Measurements from ENCODE around the gene SEC22C.
A peak's percentile ranks its signal among the peaks of the same experiment; 100 is the strongest.

Gene SEC22C

DNA sequence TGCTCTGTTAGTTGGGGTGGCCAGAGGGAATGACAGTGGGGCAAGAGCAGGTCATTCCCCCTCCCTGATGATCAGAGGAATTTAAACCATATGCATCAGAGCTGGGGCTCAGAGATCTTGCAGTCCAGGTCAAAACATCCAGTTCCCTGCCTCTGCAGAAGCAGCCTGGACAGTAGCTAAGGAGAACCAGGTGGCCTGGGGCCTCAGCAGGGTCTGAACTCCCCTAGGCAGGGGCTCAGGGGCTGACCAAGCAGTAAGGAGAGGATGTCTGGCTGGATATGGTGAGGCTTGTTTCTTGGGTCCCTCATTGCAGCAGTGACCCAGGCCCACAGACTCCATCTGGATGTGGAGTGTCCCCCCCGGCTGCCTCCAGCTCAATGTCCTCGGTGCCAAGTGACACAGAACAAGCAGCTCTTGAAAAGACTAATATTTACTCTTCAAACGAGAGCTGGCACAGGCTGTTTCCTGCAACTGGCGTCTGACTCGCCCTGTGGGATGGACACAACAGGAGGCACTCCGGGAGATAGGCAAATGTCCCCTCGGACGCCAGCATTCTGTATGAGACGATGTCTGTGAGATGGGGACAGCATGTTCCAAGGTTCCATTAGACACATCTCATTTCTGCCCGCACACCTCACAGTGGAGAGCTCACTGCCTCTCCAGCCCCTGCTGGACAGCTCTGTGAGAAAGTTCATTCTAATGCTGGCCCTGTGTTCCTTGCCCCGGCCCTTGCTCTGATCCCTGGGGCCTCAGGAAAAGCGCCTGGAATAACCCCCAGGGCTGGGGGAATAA lies 37.1 kb downstream of the SEC22C start:
- no peak overlapping the region for H3K27ac ChIP-seq
- H3K4me3 ChIP-seq, result no peak overlapping the region

DNA sequence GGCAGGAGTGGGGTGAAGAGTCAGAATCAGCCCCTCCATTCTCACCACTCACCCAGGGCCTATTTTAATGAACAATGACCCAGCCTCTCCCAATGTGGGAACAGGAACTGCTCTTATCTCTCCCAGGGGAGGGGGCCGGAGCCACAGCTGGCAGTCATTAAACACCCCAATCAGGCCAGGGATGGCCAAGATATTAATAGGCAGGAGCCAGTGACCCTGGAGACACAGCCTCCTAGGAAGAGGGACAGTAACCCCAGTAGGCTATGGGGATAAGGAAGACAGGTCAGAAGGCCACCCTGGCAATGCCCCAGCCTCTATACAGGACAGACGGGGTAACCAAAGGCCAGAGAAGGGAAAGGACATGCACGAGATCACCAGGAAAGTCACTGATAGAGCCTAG lies 40.7 kb downstream of the SEC22C start:
- H3K4me3 ChIP-seq, result no peak overlapping the region
- no peak overlapping the region for H3K27ac ChIP-seq

DNA sequence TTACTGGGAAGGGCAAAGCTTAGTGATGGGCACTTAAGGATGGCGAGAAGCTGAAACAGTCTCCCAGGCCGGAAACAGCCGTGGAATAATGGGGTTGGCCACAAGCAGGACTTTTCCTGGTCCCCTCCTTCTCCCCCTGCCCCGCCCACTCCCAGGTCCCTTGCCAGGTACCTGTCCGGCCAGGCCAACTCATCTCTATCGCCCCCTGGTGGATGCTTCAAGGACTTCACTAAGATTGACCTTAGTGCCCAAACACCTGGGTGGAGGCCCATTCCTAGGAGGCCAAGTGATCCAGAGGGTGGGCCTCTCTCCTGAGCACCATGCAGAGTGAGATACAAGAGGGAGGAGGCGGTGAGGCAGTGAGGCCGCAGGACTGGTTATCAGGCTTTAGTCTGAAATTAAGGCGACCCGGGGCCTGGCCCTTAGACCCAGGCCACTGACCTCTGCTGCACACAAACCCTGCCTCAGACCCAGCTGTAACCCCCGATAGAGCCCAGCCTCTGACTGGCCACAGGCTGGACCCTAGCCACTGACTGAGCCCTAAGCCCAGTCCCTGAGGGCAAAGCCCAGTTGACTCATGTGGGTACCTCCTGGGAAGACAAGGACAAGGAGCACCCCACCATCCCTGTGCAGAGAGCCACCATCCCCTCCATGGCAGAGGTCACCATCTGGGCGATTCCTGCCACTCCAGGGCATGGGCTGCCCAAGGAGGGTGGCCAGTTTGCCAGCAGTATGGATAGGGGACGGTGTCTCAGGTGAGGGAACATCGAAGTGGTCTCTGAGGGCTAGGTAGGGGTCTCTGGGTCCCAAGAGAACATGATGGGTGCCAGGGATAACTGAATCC lies 41.7 kb downstream of the SEC22C start:
- Histone ChIP-seq H3K27ac (no peak overlapping the region), H3K4me3 (no peak overlapping the region)

DNA sequence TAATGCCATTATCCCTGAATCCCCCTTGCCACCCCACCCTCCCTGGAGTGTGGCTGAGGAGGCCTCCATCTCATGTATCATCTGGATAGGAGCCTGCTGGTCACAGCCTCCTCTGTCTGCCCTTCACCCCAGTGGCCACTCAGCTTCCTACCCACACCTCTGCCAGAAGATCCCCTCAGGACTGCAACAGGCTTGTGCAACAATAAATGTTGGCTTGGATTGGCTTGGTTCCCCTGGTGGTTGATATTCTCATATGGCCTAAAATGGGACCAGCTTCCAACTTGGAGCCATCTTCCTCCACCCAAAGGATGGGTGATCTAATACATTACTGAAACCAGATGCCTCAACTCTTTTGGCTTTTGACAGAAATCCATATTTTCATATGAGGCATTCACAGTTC lies 44.4 kb downstream of the SEC22C start:
- Histone ChIP-seq H3K4me3 (no peak overlapping the region), H3K27ac (no peak overlapping the region)

DNA sequence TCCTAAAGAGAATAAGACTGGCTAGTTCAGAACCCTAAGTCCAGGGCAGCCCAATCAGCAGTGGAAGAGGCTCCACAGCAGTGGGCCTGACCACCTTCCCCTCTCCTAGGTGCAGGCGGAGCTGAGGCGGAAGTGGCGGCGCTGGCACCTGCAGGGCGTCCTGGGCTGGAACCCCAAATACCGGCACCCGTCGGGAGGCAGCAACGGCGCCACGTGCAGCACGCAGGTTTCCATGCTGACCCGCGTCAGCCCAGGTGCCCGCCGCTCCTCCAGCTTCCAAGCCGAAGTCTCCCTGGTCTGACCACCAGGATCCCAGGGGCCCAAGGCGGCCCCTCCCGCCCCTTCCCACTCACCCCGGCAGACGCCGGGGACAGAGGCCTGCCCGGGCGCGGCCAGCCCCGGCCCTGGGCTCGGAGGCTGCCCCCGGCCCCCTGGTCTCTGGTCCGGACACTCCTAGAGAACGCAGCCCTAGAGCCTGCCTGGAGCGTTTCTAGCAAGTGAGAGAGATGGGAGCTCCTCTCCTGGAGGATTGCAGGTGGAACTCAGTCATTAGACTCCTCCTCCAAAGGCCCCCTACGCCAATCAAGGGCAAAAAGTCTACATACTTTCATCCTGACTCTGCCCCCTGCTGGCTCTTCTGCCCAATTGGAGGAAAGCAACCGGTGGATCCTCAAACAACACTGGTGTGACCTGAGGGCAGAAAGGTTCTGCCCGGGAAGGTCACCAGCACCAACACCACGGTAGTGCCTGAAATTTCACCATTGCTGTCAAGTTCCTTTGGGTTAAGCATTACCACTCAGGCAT lies 45.6 kb downstream of the SEC22C start:
- peak overlapping the region in 1 of 21 experiments; percentile 41 for H3K27ac ChIP-seq
- H3K4me3 ChIP-seq, result no peak overlapping the region

DNA sequence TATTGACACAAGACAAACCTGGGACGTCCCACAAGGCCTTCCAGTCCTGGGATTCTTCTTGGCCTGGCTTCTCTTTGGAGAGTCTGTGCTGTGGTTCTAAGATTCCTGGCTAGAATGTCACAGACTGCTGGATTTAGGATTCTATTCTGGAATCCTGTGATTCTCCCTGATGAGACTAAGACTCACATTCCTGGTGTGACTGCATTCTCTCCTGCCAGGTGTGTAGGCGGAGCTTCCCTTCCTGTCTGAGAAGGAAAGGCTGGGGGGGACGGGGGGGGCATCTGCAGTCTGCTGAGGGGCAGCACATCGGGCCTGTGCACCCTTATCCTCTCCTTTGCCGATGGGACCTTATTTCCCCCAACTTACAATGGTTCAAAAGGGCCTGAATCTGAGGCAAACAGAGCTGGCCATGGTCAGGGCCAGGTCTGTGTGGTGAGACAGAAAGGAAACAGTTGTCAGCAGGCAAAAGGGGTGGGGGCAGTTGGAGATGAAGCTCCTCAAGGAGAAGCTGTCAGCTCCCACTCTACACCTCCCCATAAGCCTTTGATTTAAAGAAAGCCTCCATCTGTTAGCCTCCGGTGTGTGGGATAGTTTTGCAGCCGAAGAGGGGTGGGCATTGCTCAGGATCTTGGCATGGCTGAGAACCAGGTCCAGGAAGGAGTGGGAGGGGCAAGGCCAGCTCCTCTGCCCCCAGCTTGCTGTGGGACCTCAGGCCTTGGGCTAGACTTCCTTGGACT lies 48.4 kb downstream of the SEC22C start:
- Histone ChIP-seq H3K4me3 (no peak overlapping the region), H3K27ac (no peak overlapping the region)

DNA sequence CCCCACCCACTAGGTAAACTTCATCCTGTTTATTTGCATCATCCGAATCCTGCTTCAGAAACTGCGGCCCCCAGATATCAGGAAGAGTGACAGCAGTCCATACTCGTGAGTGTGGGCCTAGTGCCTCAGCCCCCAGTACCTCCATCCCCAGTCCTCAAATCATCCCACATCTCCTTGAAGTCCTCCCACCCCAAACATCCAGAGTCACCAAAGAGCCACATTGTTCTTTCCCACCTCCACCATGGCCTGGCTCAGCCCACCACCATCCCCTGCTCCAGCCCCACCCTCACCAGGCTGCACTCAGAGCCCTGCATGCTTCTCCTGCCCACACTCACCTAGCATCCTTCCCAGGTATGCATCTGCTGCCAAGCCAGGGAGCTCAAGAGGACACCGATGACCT lies 49.5 kb downstream of the SEC22C start:
- Histone ChIP-seq H3K27ac (no peak overlapping the region), H3K4me3 (no peak overlapping the region)

DNA sequence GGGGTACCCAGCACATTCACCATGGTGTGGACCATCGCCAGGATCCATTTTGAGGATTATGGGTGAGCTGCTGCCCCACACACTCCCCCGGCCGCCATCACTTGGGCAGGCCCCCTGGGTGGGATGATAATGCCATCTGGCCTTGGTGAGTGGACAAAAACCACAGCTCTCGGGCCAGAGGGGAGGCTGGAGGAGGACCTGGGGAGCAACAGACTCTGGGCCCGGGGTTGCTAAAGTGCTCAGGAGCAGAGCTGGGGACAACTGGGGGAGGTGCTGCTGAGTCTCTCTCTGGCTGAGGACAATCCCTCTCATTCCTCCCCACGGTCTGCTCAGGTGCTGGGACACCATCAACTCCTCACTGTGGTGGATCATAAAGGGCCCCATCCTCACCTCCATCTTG lies 50.3 kb downstream of the SEC22C start:
- Histone ChIP-seq H3K27ac (peak overlapping the region in 1 of 21 experiments; percentile 26), H3K4me3 (no peak overlapping the region)

DNA sequence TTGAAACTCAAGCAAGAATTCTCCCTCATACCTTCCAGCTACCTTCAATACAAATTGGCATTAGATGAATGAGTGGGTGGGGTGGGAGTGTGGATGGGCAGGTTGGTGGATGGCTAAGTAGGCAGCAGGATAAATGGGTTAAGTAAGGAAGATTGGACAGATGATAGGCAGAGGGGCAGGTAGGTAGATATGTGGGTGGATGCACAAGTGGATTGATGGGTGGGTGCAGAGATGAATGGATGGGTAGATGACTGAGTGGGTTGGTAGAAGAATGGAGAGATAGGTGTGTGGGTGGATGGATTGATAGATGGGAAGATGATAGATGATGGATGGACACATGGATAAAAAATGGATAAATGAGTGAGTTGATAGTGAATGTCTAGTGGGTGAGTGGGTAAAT lies 51.7 kb downstream of the SEC22C start:
- no peak overlapping the region for H3K4me3 ChIP-seq
- no peak overlapping the region for H3K27ac ChIP-seq

DNA sequence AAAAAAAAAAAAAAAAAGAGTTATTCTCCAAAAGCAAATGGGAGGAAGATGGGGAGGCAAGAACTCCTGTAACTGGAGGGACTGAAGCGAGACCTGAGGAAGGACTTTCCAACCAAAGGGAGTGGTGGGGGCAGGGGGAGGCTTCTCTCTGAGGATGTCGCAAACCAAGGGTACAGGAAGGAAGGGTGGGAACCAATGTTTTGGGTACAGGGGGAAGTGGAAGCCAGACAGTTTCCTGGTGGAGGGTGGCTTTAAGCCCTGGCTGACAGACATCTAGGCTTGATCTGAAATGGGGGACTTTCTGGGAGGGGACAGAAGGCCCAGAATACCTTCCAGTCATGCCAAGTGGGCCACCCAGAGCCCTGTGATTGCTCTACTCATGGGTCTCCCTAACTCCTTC lies 52.3 kb downstream of the SEC22C start:
- H3K4me3 ChIP-seq, result no peak overlapping the region
- H3K27ac ChIP-seq, result peak overlapping the region in 1 of 21 experiments; percentile 24

DNA sequence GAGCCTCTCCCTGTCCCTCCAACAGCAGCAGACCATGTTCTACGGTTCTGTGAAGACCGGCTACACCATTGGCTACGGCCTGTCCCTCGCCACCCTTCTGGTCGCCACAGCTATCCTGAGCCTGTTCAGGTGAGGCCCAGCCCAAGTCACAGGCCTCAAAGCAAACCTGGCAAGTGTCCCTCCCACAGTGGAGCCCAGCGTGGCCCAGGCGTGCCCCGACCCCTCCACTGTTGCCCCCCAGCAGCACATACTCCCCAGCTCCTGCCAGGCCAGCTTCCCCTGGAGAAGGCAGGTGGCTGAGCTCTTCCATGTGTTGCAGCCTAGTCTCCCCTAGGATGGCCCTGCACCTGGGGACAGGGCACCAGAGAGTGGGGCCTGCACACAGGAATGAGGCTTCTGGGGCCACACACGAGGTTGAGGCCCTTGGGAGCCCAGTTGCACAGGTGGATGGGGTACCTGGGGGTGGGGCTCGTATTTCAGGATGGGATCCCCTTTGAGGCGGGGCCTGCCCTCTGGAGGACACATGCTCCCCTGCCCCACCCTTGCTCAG lies 54.3 kb downstream of the SEC22C start:
- Histone ChIP-seq H3K4me3 (no peak overlapping the region), H3K27ac (peak overlapping the region in 2 of 21 experiments; percentile 12 to 16)

DNA sequence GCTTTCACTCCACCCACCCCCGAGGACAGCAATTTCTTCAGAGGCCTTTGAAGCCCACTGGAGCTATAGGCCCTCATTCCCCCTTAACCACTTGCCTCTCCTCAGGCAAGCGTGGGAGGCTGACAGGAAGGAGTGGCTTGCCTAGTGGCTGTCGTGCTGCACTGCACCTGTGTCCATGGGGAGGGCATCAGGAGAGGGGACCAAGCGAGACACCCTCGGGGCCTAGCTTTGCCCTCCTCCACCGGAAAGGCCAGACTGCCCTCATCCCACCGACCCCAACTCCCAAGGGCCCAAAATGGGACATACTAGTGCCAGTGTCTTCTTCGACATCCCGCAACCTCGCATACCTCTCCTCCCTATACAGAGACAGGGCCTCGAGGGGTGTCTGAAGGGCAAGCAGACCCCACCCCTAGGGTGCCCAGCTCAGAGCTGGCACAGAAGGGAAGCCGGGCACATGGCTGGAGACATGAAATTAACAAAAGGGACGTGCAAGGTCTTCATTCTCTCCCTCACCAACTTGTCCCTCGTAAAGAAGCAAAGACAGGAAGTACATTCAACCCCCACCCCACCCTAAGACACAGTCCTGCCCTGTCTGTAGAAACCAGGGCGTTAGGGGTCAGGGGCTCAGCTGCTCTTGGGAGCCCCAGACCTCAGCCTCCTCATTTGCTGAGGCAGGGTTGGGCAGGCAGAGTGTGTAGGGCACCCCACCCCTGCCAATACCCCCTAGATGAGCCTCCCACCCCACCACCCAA lies 55.0 kb downstream of the SEC22C start:
- no peak overlapping the region for H3K4me3 ChIP-seq
- H3K27ac ChIP-seq, result peak overlapping the region in 2 of 21 experiments; percentile 12 to 16

DNA sequence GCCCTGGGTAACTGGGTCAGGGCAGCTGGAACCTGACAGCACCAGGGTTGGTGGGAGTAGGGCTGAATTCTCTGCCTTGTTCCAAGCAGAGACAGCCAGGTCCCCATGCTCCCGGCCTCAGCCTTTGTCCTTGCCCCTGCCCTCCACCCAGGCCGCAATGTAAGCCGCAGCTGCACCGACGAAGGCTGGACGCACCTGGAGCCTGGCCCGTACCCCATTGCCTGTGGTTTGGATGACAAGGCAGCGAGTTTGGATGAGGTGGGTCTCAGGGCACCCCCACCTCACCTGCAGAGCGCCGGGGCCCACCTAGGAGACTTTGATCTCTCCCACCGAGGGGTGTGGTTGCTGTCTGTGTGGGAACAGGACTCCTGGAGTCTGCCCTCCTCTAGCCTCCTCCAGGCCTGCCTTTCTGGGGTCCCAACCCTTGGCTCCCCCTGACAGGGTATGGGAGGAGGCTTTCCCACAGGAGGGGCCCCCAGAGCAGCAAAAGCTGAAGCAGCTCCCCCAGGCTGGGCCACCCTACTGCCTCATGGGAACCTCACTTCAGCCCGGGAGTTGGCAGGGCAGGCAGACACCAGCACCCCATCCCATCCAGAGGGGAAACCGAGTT lies 55.9 kb downstream of the SEC22C start:
- Histone ChIP-seq H3K27ac (peak overlapping the region in 3 of 21 experiments; percentile 23 to 65 (median 34)), H3K4me3 (no peak overlapping the region)

DNA sequence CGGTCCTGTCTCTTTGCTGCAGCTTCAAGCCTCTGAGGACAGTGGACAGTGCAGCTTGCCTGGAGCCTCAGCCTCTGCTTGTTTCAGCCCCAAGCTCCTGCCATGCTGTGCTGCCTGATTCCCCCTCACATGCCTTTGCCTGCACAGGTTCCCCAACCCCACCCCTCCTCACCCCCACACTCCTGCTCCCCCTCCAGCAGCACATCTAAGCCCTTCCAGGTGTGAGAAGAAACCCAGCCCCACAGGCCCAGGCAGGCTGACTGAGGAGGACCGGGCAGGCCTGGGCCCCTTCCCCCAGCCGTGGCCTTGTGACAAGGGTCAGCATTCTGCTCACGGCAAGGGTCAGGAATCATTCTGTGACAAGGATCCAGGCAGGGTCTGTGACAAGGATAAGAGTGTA lies 56.6 kb downstream of the SEC22C start:
- H3K4me3 ChIP-seq, result no peak overlapping the region
- peak overlapping the region in 3 of 21 experiments; percentile 24 to 65 (median 34) for H3K27ac ChIP-seq

DNA sequence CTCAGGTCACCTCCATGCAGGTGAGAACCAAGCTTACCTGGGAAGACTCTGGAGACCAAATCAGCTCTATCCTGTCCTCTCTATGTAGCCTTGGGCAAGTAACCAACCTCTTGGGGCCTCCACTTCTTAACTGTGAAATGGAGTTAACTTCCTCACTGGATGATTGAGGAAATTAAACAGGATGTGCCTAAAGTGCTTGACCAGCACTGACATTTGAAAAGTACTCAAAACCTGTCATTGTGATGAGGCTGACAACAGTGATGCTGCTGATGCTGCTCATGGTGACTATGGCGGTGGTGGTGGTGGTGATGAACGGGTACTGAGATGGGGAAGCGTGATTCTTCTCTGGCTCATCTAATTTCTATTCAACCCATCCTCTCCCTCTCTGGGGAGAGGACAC lies 57.0 kb downstream of the SEC22C start:
- Histone ChIP-seq H3K4me3 (no peak overlapping the region), H3K27ac (peak overlapping the region in 1 of 21 experiments; percentile 24)

DNA sequence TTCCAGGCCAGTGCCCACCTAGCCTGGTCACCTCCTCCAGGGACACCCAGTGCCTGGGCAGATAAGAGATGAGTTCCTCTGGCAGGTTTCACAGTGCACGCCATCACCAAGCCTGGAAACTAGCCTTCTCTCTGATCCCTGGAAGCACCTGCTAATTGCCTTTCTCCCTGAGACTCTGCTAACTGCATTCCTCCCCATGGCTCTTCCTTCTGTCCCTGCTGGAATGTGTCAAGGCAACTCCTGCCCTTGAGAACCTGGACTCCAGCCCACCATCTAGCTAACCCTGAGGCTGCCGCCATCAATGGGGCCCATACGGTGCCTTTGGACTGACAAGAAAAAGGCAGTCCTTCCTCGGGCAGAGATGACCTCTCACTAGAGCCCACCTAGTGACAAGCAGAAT lies 60.9 kb downstream of the SEC22C start:
- Histone ChIP-seq H3K27ac (peak overlapping the region in 3 of 21 experiments; percentile 0 to 61 (median 24)), H3K4me3 (no peak overlapping the region)

DNA sequence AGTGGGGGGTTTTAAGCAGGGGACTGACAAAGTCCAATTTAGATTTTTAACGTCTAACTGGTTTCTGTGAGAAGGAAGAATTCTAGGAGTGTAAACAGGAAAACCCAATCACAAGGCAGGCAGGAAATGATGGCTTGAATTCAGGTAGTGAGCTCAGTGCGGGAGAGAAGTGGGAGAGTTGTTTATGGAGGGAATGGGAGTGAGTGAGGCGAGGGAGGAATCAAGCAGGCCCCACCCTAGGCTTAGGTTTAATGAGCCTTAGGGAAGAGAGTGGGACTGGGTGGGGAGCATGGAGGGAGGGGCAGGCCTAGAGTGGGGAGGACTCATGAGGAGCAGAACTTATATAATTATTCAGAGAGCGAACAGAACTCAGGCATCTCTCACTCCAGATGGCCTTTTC lies 61.4 kb downstream of the SEC22C start:
- Histone ChIP-seq H3K27ac (peak overlapping the region in 6 of 21 experiments; percentile 0 to 77 (median 52)), H3K4me3 (no peak overlapping the region)

DNA sequence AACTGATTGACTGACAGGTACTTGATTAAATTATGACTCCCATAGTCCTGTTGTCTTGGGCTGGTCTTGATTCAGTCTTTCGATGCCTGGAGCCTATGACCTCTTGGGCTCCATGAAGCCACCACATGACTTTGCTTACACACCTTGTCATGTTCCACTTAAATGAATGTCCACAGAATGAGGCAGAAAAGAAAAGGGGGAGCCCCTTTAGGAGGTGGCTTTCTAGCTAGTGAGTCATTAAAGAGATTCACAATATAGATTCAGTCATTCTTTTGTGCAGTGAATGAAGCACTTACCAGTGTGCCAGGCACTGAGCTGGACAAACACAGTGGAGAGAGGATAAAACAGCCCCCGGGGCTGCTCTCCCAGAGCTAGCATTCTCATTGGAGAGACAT lies 62.2 kb downstream of the SEC22C start:
- H3K27ac ChIP-seq, result peak overlapping the region in 5 of 21 experiments; percentile 20 to 77 (median 55)

More for the DNA sequence above, 62.2 kb downstream of the SEC22C start:
- no peak overlapping the region for H3K4me3 ChIP-seq

Data from skin epidermis (tissue), 12 donors.